Measurements from ENCODE around the gene DAP3. TPM values are rescaled to one million over a fixed set of nuclear protein-coding genes. Genes with fewer than 3 reads are reported as not detected.

The DAP3 gene
- total and polyA plus RNA-seq, 9 of the 15 experiments (the other 6 are each of a cell fraction or from before 2014, with no cell fraction given): 155 to 484 (median 298) TPM

DNA sequence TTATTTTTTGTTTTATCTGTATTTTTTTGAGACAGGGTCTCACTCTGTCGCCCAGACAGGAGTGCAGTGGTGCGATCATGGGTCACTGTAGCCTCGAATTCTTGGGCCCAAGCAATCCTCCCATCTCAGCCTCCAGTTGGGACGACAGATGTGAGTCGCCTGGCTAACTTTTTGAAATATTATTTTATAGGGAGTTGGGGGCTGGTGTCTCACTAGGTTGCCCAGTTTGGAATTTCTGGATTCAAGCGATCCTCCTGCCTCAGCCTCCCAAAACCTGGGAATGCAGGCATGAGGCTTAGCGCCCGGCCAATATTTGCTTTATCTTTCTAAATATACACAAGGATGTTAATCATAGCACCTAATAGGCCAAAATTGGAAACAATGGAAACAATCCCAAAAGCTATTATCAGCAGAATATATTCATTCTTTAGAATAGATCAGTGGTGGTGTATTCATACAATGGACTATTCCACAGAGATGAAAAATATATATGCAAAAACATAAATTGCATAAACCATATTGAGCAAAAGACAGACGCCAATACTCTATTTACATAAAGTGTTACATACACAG, 55.9 kb downstream of the DAP3 start (continued):
- TF ChIP-seq FOXK2 (conservative IDR thresholded peaks at IDR 0.05 in 1 of 2, IDR thresholded peaks at IDR 0.05 in 1 of 2; ENCODE audit: low read depth in 2 of 2): no peak
- TF ChIP-seq CSDE1 (IDR thresholded peaks at IDR 0.05): peak in 1 of 2 experiments; percentile 50; a peak in 1 of 4 replicates
- TF ChIP-seq SRSF1 (IDR thresholded peaks at IDR 0.05; ENCODE audit: low read depth, low read length): no peak
- TF ChIP-seq NR0B1 (IDR thresholded peaks at IDR 0.05; ENCODE audit: partially characterized antibody): no peak
- no peak for TF ChIP-seq YY1 (IDR thresholded peaks at IDR 0.05; ENCODE audit: borderline replicate concordance in 1 of 3, control insufficient read depth in 1 of 3, extremely low read depth in 1 of 3, insufficient read depth in 3 of 3, insufficient read length in 1 of 3, insufficient replicate concordance in 2 of 3, low read depth in 1 of 3, low read length in 2 of 3)
- peak; percentile 55 for TF ChIP-seq ZNF121 (CRISPR knock-in tag; conservative IDR thresholded peaks at IDR 0.05)
- 0 out of 2 replicates have a peak, but pooled peaks have one; percentile 14 for TF ChIP-seq CEBPB (tag; IDR thresholded peaks at IDR 0.05)
- TF ChIP-seq NFIC (IDR thresholded peaks at IDR 0.05): no peak
- TF ChIP-seq RBM25 (IDR thresholded peaks at IDR 0.05; ENCODE audit: low read depth, low read length, severe bottlenecking): peak; percentile 36
- TF ChIP-seq ZNF507 (tag; conservative IDR thresholded peaks at IDR 0.05): no peak
- TF ChIP-seq ZNF785 (CRISPR knock-in tag; IDR thresholded peaks at IDR 0.05): no peak
- TF ChIP-seq ZSCAN29 (IDR thresholded peaks at IDR 0.05): no peak
- no peak for TF ChIP-seq DPF2 (IDR thresholded peaks at IDR 0.05)
- TF ChIP-seq ZNF395 (CRISPR knock-in tag; IDR thresholded peaks at IDR 0.05): no peak
- TF ChIP-seq EZH2 (IDR thresholded peaks at IDR 0.05; ENCODE audit: borderline replicate concordance, low read depth, low read length): no peak
